ENCODE data around the gene SLC43A3. TPM values are rescaled to one million over a fixed set of nuclear protein-coding genes. Genes with fewer than 3 reads are reported as not detected.

The SLC43A3 gene
- total RNA-seq, 1 experiment from 2014 or later, result 21.4 TPM

DNA sequence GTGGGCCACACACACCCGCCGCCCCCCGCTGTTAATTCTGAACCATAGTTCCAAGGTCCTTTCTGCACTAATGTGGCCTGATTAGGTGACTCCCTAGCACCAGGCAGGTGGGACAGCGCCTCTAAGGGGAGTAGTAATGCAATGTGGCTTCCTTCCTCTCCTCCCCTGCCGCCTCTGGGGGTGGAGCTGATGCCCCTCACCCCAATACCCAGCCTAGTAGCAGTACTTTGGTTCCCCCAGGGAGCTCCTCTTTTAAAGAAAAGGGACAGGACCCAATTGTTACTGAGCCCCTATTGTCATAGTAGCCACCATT, 47.8 kb upstream of the SLC43A3 start:
- DNase-seq, result no peak
- no peaks in the 10 kb centered on the region; a peak in 2 of 5 replicates for H3K9me3 Mint-ChIP-seq
- H3K14ac ChIP-seq (ENCODE audit: insufficient read depth, low read length), result no peak overlapping the region
- no peak overlapping the region for H2AFZ ChIP-seq (ENCODE audit: low read length)
- no CpG with 5 or more reads among the region's 5 CpGs for WGBS (ENCODE audit: extremely low coverage, insufficient read length, low lambda C conversion rate)
- peaks cover 7 to 12% (median 8%) of the 10 kb centered on the region in 3 experiments; a peak in 5 of 7 replicates for H3K36me3 Mint-ChIP-seq (ENCODE audit: insufficient read depth in 1 of 3, low read depth in 3 of 3)
- H3K27ac ChIP-seq (ENCODE audit: insufficient read length, low read depth, low read length), result no peak overlapping the region
- H3K27ac Mint-ChIP-seq, result no peak overlapping the region
- H3K79me1 ChIP-seq (ENCODE audit: insufficient read depth, low read depth, low read length, poor library complexity, severe bottlenecking), result no peaks in the 10 kb centered on the region
- no peak overlapping the region for H2BK5ac ChIP-seq (ENCODE audit: insufficient read length, low read length)
- no peak overlapping the region for H4K91ac ChIP-seq (ENCODE audit: insufficient read length, low read depth, low read length)
- H4K8ac ChIP-seq (replicated peaks; ENCODE audit: insufficient read length, low read depth, low read length), result no peak overlapping the region
- no peak overlapping the region for H2BK12ac ChIP-seq (ENCODE audit: insufficient read length, low read depth, low read length)
- TF ChIP-seq, protein P1, sequence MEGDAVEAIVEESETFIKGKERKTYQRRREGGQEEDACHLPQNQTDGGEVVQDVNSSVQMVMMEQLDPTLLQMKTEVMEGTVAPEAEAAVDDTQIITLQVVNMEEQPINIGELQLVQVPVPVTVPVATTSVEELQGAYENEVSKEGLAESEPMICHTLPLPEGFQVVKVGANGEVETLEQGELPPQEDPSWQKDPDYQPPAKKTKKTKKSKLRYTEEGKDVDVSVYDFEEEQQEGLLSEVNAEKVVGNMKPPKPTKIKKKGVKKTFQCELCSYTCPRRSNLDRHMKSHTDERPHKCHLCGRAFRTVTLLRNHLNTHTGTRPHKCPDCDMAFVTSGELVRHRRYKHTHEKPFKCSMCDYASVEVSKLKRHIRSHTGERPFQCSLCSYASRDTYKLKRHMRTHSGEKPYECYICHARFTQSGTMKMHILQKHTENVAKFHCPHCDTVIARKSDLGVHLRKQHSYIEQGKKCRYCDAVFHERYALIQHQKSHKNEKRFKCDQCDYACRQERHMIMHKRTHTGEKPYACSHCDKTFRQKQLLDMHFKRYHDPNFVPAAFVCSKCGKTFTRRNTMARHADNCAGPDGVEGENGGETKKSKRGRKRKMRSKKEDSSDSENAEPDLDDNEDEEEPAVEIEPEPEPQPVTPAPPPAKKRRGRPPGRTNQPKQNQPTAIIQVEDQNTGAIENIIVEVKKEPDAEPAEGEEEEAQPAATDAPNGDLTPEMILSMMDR (conservative IDR thresholded peaks at IDR 0.05), result no peak
- H2AK5ac ChIP-seq (ENCODE audit: insufficient read length, low read length), result no peak overlapping the region
- H3K23ac ChIP-seq (ENCODE audit: insufficient read length, low read depth, low read length), result no peak overlapping the region
- no peak overlapping the region for H3K18ac ChIP-seq (ENCODE audit: insufficient read length, low read depth, low read length)
- H3K4me3 Mint-ChIP-seq, result no peak overlapping the region
- no peak overlapping the region for H3T11ph ChIP-seq (ENCODE audit: low read length)
- no peaks in the 10 kb centered on the region for H3K9me3 ChIP-seq (ENCODE audit: control insufficient read depth, low read depth, low read length)
- no peak overlapping the region for H2BK20ac ChIP-seq (ENCODE audit: low read depth, low read length, poor library complexity, severe bottlenecking)
- no peak overlapping the region for H3K9ac ChIP-seq (ENCODE audit: extremely low read depth, insufficient read length, low read length)
- peaks cover 62% of the 10 kb centered on the region for H3K27me3 Mint-ChIP-seq (ENCODE audit: low read depth)
- H3K4ac ChIP-seq (ENCODE audit: low read depth, low read length), result no peak overlapping the region
- H3K4me2 ChIP-seq (ENCODE audit: insufficient read depth, insufficient read length, low read length), result no peak overlapping the region
- no peaks in the 10 kb centered on the region for H3K79me2 ChIP-seq (ENCODE audit: insufficient read depth, low read length)
- H3K56ac ChIP-seq (ENCODE audit: insufficient read length, low read depth, low read length), result no peak overlapping the region
- peaks cover 25 to 48% of the 10 kb centered on the region in 2 experiments for H3K4me1 Mint-ChIP-seq
- no peak overlapping the region for H2BK120ac ChIP-seq (ENCODE audit: low read depth, low read length, poor library complexity, severe bottlenecking)
- no peak overlapping the region for H2BK15ac ChIP-seq (ENCODE audit: low read depth, low read length)
- H4K5ac ChIP-seq (ENCODE audit: insufficient read length, low read depth, low read length), result no peak overlapping the region
- H4K20me1 ChIP-seq (ENCODE audit: control insufficient read depth, insufficient read depth, insufficient read length), result no peaks in the 10 kb centered on the region
- peaks cover 6% of the 10 kb centered on the region; the same call in 1 of the 2 replicates for H3K27me3 ChIP-seq (ENCODE audit: insufficient read depth, low read length)
- peaks cover 6% of the 10 kb centered on the region for H3K23me2 ChIP-seq (ENCODE audit: insufficient read length, low read depth, low read length, poor library complexity, severe bottlenecking)
- peaks cover 2% of the 10 kb centered on the region; the same call in 1 of the 2 replicates for H3K4me1 ChIP-seq (ENCODE audit: insufficient read depth, low read length)

Measured in H9 (cell line).